Ectodermal cell (in vitro differentiated cells): Measurements from ENCODE around the gene LAMA2.
A peak's percentile ranks its signal among the peaks of the same experiment; 100 is the strongest.

Experiments used
- H3K27ac ChIP-seq: 2 replicates; pipeline ENCODE4 v1.7.0; 2013; ENCODE audit warnings: mild to moderate bottlenecking, low read depth, low read length; ENCODE audit not compliant: insufficient read depth, poor library complexity, severe bottlenecking
- H3K27me3 ChIP-seq: 2 replicates; pipeline ENCODE4 v1.7.0; 2013; ENCODE audit warnings: mild to moderate bottlenecking, low read length; ENCODE audit not compliant: insufficient read depth, control insufficient read depth, poor library complexity, severe bottlenecking
- H3K36me3 ChIP-seq: one replicate; pipeline ENCODE4 v1.7.0; 2013; ENCODE audit warnings: low read length; ENCODE audit not compliant: control insufficient read depth, insufficient read depth
- H3K4me1 ChIP-seq: one replicate; pipeline ENCODE4 v1.7.0; 2013; ENCODE audit warnings: low read length; ENCODE audit not compliant: control insufficient read depth, insufficient read depth
- H3K4me3 ChIP-seq: 2 replicates; pipeline ENCODE4 v1.7.0; 2013; ENCODE audit warnings: low read depth, low read length, control low read depth; ENCODE audit not compliant: insufficient read depth
- H3K9me3 ChIP-seq: 2 replicates; pipeline ENCODE4 v1.7.0; 2013; ENCODE audit warnings: mild to moderate bottlenecking, low read length, moderate library complexity; ENCODE audit not compliant: control insufficient read depth
- WGBS, 2 experiments: methylation state at CpG; one replicate each; pipeline ENCODE4 v1.1.7; 2013; ENCODE audit warnings: missing lambda C conversion rate in 2 of 2; 5-methylcytosine and 5-hydroxymethylcytosine counted together

Gene LAMA2

GRCh38 chr6:129494099-129494498, 611.2 kb downstream of the LAMA2 start:
- no peak overlapping the region for H3K4me3 ChIP-seq
- H3K27me3 ChIP-seq, result no peaks in the 10 kb centered on the region
- H3K27ac ChIP-seq, result no peak overlapping the region
- WGBS, 2 experiments, result 80 to 97% methylated on average over 1 to 2 of the region's 2 CpGs
- no peaks in the 10 kb centered on the region for H3K4me1 ChIP-seq
- H3K36me3 ChIP-seq, result no peaks in the 10 kb centered on the region
- no peaks in the 10 kb centered on the region for H3K9me3 ChIP-seq

GRCh38 chr6:129494586-129494985, 611.6 kb downstream of the LAMA2 start:
- Histone ChIP-seq H3K9me3 (no peaks in the 10 kb centered on the region), H3K36me3 (no peaks in the 10 kb centered on the region), H3K4me3 (no peak overlapping the region), H3K27me3 (no peaks in the 10 kb centered on the region), H3K27ac (no peak overlapping the region), H3K4me1 (no peaks in the 10 kb centered on the region)

- Histone ChIP-seq H3K27me3 (no peaks in the 10 kb centered on the region), H3K4me1 (no peaks in the 10 kb centered on the region), H3K4me3 (no peak overlapping the region), H3K36me3 (no peaks in the 10 kb centered on the region), H3K9me3 (no peaks in the 10 kb centered on the region), H3K27ac (no peak overlapping the region)
- WGBS, 2 experiments, result 100% methylated on average over 1 to 2 of the region's 2 CpGs
Observed at GRCh38 chr6:129495652-129496051, 612.7 kb downstream of the LAMA2 start.

GRCh38 chr6:129497481-129498441, 614.8 kb downstream of the LAMA2 start:
- Histone ChIP-seq H3K4me3 (no peak overlapping the region), H3K36me3 (no peaks in the 10 kb centered on the region), H3K4me1 (no peaks in the 10 kb centered on the region), H3K9me3 (no peaks in the 10 kb centered on the region), H3K27me3 (no peaks in the 10 kb centered on the region), H3K27ac (no peak overlapping the region)
- WGBS, 2 experiments, result 90 to 97% methylated on average over 4 to 5 of the region's 6 CpGs

GRCh38 chr6:129498541-129498940, 615.6 kb downstream of the LAMA2 start:
- Histone ChIP-seq H3K36me3 (no peaks in the 10 kb centered on the region), H3K9me3 (no peaks in the 10 kb centered on the region)
- WGBS, 2 experiments, result 60 to 94% methylated on average over 1 to 2 of the region's 2 CpGs

GRCh38 chr6:129498950-129499842, 616.3 kb downstream of the LAMA2 start:
- no peak overlapping the region for H3K27ac ChIP-seq
- no peak overlapping the region for H3K4me3 ChIP-seq
- H3K36me3 ChIP-seq, result no peaks in the 10 kb centered on the region
- 34 to 38% methylated on average over 7 of the region's 8 CpGs for WGBS, 2 experiments
- no peaks in the 10 kb centered on the region for H3K4me1 ChIP-seq
- no peaks in the 10 kb centered on the region for H3K27me3 ChIP-seq
- H3K9me3 ChIP-seq, result no peaks in the 10 kb centered on the region

More at GRCh38 chr6:129498541-129498940, 615.6 kb downstream of the LAMA2 start:
- Histone ChIP-seq H3K4me1 (no peaks in the 10 kb centered on the region), H3K27me3 (no peaks in the 10 kb centered on the region), H3K4me3 (no peak overlapping the region), H3K27ac (no peak overlapping the region)

- no peak overlapping the region for H3K4me3 ChIP-seq
- WGBS, 2 experiments, result 89 to 91% methylated on average over 3 to 4 of the region's 4 CpGs
- no peak overlapping the region for H3K27ac ChIP-seq
- H3K4me1 ChIP-seq, result no peaks in the 10 kb centered on the region
- no peaks in the 10 kb centered on the region for H3K27me3 ChIP-seq
- H3K9me3 ChIP-seq, result no peaks in the 10 kb centered on the region
- H3K36me3 ChIP-seq, result no peaks in the 10 kb centered on the region
Observed at GRCh38 chr6:129499843-129500219, 616.9 kb downstream of the LAMA2 start.

- H3K36me3 ChIP-seq, result no peaks in the 10 kb centered on the region
- H3K4me1 ChIP-seq, result no peaks in the 10 kb centered on the region
- peak overlapping the region; percentile 74 for H3K27ac ChIP-seq
- H3K9me3 ChIP-seq, result no peaks in the 10 kb centered on the region
- H3K27me3 ChIP-seq, result no peaks in the 10 kb centered on the region
- 70 to 79% methylated on average over 13 of the region's 13 CpGs for WGBS, 2 experiments
- no peak overlapping the region for H3K4me3 ChIP-seq
Observed at GRCh38 chr6:129500958-129501739, 618.2 kb downstream of the LAMA2 start.

- H3K27me3 ChIP-seq, result no peaks in the 10 kb centered on the region
- WGBS, 2 experiments, result 80 to 91% methylated on average over 3 to 6 of the region's 6 CpGs
- no peaks in the 10 kb centered on the region for H3K9me3 ChIP-seq
- H3K4me3 ChIP-seq, result no peak overlapping the region
- H3K4me1 ChIP-seq, result no peaks in the 10 kb centered on the region
- no peaks in the 10 kb centered on the region for H3K36me3 ChIP-seq
- peak overlapping the region; percentile 74 for H3K27ac ChIP-seq
Observed at GRCh38 chr6:129501740-129502660, 619.1 kb downstream of the LAMA2 start.
